GM19467 (cell line): Measurements from ENCODE around the gene IPO9.
"Not testable (repeated sequence)": the region's sequence is repeated elsewhere in the genome, so short reads cannot be mapped to it uniquely, and the experiment has no call there.

Source experiments
- ATAC-seq: cut with Tn5 transposase; IDR thresholded peaks from one replicate; pipeline ENCODE4 v1.9.1; 2021; ENCODE audit warnings: mild to moderate bottlenecking, moderate library complexity; ENCODE audit not compliant: unreplicated experiment

IPO9 gene

DNA sequence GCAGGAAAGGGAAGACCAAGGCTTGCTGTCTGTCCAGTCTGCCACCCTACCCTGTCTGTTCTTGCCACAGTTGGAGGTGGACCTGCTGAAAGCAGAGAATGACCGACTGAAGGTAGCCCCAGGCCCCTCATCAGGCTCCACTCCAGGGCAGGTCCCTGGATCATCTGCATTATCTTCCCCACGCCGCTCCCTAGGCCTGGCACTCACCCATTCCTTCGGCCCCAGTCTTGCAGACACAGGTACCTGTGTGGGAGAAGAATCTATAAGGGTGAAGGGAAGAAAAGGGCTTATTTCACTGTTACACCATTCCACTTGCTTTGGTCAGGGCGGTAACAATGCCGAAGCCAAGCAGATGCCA, 20.3 kb upstream of the IPO9 start:
- no peak for ATAC-seq

DNA sequence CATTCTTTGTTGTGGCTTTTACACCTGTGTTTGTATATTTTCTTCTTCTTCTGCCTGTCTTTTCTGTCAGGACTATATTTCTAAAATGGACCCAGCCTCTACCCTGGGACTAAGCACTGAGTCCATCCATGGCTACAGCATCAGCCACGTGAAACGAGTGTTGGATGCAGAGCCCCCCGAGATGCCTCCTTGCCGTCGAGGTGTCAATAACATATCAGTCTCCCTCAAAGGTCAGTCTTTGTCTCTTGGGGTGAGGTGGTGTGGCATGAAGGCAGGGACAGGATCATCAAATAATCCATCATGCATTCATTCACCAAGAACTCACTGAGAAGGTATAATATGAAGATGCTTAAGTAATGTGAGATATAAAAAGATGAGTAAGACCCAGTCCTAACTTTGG, 19.1 kb upstream of the IPO9 start:
- no peak for ATAC-seq

DNA sequence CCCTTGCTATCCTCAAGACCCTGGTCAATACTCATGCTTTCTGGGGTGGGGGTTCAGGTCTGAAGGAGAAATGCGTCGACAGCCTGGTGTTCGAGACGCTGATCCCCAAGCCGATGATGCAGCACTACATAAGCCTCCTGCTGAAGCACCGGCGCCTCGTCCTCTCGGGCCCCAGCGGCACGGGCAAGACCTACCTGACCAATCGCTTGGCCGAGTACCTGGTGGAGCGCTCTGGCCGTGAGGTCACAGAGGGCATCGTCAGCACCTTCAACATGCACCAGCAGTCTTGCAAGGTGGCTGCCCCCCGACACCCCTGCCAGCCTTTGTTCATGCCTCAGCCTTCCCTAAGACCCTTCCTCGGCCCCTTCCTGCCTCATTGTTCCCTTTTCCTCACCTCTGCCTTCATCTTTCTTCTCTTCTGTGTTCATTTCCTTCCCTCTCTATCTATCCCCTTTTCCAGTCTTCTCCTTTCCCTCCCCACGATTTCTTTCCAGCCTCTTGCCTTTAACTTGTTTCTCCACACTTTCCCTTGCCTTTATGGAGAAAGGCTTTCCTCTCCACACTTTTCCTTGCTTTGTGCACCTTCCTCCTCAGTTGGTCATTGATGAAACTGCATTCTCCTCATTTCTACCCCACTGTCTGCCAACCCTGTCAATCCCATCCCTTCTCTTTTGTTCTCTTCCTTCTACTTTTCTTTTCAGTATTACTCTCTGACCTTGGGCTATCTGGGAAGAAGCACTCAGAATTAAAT, 18.3 kb upstream of the IPO9 start:
- no peak for ATAC-seq

DNA sequence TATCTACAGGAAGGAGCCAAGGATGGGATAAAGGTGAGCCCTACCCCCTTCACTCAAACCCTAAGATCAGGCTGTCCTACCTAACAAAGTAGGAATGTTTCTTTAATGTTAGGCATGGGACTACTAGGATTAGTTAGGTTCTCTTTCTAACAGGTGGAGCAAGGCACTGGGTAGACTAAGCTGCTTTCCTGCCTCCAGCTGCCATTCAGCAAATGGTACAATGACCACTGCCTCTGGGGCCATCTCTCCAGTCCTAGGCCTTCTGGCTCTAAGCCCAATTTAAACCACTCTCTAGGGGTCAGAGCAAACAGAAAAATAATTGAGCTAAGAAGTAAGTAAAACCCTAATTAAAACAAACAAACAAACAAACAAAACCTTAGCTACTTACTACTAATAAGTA, 15.7 kb upstream of the IPO9 start:
- no peak for ATAC-seq

DNA sequence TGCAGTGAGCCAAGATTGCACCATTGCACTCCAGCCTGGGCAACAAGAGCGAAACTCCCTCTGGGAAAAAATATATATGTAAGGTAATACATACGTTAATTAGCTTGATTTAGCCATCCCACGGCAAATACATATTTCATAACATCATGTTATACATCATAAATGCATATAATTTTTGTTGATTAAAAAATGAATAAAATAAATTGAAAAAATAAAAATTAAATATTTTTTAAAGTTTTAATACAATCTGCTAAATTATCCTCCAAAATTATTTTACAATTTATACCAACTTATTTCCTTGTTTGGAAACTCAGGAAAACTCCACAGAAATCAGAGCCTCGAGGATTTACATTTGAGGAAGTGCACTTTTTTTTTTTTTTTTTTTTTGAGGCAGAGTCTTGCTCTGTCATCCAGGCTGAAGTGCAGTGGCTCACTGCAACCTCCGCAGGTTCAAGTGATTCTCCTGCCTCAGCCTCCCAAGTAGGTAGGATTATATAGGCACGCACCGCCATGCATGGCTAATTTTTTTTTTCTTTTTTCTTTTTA, 12.6 kb upstream of the IPO9 start:
- no peak for ATAC-seq

DNA sequence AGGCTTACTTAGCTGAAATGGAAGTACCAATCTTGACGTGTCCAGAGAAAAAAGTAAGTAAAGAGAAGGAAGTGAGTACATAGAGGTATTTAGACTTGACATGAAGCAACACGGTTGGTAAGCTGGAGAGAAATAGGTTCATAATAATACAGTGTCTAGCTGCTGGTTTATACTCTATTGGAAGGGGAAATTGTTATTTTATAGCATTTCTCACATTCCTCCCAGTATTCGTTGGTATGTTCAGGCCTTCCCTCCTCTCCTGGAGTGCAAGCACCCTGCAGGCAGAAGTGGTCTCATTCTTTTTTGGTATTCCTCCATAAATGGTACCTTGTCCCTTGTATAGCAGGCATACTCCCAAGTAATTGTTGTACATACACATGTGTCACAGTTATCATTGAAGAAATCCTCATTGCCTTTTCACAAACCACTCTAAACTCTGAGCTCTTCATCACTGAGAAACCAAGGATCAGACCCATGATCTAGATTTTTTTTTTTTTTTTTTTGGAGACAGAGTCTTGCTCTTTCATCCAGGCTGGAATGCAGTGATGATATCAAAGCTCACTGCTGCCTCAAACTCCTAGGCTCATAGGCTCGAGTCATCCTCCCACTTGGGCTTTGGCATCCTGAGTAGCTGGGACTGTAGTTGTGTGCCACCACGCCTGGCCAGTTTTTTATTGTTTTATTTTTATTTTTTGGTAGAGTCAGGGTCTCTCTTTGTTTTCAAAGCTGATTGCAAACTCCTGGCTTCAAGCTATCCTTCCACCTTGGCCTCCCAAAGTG, 9.8 kb upstream of the IPO9 start:
- ATAC-seq, result no peak

DNA sequence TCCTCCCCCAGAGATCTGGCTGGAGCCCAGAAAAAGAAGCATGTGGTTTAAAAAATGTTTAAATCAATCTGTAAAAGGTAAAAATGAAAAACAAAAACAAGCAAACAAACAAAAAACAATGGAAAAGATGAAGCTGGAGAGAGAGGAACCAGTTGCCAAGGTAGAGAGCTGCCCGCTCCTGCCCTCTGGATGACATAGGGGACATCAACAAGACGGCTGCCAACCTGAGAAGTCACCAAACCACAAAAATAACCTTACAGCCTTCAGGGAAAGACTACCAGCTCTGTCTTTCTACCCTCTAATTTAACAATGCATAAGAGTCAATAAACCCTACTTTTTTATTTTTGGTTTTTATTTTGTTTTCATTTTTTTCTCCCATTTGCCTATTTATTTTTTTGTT, 8.5 kb upstream of the IPO9 start:
- no peak for ATAC-seq

DNA sequence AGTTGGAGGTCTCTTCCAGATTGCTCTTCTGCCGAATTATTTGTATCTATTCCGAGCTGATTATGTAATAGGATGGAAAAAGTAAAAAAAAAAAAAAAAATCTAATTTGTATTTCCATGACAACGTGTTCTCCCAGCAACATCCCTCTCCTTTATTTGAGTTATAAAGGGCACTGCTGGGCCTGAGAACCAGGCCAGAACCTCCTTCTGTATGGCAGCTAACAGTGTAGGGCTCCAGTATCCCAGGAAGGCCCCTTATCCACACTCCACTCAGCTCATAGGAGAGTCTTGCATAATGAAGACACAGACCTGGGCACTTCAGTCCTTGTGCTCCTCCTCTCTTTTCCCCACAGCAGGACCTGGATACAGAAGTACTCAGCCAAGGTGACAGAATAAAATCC, 3.7 kb upstream of the IPO9 start:
- no peak for ATAC-seq

DNA sequence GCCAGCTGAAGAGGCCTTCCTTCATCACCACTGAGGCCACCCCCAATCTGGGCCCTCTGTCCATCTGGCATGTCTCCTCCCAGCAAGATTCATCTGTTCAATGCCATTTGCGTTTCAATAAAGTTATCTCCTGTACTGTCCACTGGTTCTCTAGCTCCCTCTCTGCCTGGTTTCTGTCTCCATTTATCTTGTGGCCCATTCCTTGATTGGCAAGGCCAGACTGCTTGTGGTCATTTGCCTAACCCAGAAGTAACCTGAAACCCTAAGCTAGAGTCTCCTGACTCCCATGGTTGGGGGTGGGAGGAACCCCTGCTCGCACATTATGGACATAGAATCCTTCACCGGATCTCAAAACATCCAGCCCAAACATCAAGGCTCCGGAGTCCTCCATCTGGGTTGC, 2.1 kb upstream of the IPO9 start:
- no peak for ATAC-seq

DNA sequence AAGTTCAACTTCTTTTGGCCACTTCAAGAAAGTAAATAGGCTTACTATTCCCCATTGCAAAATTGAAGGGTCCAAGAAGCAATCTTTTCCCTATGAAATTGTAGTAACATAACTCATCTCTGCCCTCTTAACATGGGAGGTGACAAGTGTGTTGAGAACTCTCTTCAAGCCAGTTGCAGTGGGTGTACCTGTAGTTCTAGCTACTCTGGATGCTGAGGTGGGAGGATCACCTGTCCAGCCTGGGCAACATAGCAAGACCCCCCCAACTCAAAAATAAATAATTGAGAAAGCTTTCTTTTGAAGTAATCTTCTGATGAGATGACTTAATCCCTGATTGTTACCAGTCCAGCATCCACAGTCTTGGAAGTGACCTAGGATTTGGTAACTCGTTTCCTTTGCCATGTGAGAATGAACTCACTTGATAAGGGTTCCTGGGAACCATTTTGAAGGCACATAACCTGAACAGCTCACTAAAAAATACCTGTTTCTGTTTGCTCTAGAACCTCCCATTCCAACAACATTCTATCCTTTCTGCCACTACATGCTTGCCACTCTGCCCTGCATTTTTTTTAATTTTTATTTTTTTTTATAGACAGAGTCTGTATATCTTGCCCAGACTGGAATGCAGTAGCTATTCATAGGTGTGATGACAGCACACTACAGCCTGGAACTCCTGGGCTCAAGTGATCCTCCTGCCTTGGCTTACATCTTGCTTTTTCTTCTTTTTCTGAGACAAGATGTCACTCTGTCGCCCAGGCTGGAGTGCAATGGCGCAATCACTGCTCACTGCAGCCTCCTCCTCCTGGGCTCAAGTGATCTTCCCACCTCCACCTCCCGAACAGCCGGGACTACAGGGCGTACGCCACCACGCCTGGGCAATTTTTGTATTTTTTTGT, 1.4 kb upstream of the IPO9 start:
- no peak for ATAC-seq

DNA sequence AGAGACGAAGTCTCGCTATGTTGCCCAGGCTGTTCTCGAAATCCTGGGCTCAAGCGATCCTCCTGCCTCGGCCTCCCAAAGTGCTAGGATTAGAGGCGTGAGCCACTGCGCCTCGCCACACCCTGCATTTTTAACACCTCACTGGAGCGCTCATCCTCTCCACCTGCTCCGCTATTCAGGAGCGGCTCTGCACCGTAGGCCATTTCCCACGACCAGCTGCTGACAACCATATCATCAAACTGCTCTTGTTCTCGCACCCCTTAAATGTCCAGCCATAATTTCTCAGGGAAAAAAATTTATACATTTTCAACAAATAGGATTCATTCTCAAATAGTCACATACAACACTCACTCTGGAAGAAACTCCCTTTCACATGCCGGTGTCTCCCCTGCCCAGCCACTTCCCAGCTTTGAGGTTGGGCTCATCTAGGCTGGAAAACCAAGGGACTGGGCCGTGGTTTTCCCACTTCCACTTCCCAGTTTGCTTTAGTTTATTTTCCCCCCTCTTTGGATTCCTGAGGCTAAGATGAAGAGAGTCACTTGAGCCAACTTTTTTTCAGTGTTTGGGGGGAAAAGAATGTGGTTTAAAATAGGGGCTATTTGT, 639 bp upstream of the IPO9 start:
- no peak for ATAC-seq

DNA sequence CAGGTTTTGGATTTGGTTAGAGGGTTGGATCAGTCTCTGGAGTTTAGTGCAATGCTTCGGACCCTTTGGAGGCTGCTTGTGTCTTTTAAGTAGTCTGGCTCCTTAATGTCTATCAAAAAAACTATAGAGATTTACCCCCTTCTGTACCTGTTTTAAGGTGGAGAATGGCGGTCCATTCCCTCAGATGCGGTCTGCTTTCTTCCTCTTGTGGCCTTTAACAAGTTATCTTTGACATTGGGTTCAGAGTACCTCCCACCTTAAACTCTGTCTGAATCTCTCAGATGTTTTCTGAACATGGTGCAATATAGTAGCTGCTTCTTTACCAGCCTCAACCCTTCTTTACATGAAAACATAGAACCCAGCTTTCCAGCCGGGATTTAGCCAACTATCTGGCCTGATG, 2.4 kb downstream of the IPO9 start:
- ATAC-seq, result no peak

DNA sequence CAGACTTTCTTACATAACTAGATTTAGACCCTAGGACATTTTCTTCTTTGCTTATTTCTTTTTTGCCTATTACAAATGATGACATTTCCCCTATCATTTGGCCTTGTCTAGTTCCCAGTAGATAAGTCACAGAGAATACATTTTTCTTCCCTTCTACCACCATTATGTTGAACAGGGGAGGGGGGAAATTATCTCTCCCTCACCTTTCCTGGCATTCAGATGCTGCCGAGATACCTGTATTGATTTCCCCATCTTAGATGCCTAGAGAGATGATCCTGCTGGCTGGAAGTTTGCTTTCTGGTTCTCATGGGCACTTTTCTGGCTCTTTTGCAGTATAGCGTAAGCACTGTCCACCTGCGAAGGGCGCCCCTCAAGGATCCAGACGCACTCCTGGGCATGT, 5.7 kb downstream of the IPO9 start:
- ATAC-seq, result no peak

DNA sequence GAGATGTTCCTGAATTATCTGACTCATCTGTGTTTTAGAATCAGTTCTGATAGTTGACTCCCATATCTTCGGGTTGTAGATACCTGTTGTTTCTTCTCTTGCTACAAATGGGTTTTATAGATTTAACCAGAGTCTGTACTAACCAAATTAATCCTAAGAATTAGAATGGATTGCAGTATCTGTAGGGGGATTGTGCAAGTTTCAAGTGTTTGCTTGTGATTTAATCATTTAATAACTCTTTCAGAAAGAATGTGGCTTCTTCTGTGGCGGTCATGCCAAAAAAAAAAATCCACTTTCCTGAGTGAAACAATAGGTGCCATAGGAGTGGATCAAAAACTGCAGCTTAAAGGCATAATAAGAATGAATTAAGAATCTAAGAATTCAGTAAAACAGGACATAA, 9.4 kb downstream of the IPO9 start:
- no peak for ATAC-seq

DNA sequence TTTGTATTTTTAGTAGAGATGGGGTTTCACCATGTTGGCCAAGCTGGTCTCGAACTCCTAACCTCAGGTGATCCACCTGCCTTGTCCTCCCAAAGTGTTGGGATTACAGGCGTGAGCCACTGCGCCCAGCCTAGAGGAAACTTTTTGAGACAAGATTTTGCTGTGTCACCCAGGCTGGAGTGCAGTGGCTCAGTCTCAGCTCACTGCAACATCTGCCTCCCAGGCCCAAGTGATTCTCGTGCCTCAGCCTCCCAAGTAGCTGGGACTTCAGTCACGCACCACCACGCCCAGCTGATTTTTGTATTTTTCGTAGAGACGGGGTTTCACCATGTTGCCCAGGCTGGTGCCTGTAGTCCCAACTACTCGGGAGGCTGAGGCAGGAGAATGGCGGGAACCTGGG, 10.1 kb downstream of the IPO9 start:
- not testable (repeated sequence) for ATAC-seq

DNA sequence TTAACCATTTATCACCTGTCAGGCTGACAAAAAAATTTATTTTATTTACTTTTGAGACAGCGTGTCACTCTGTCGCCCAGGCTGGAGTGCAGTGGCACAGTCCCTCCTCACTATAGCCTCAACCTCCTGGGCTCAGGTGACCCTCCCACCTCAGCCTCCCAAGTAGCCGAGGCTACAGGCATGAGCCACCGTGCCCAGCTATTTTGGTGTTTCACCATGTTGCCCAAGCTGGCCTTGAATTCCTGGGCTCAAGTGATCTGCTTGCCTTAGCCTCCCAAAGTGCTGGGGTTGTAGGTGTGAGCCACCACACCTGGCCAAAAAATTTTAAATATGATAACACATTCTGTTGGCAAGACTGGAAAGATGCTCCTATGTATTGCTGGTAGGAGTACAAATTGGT, 11.1 kb downstream of the IPO9 start:
- no peak for ATAC-seq

DNA sequence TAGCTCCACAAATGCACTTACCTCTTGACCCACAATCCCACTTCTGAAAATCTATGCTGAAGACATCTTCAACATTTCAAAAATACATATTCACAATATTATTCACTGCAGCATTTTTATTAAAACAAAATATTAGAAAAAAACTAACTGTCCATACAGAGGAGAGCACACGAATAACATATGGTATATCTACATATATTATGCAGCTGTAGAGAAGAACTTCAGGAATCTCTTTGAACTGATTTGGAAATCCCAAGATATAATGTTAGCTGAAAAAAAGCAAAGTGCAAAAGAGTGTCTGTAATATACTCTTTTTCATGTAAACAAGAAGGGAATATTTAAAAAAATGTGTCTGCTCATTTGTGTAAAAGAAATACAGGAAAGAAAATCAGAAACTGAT, 11.5 kb downstream of the IPO9 start:
- ATAC-seq, result no peak

DNA sequence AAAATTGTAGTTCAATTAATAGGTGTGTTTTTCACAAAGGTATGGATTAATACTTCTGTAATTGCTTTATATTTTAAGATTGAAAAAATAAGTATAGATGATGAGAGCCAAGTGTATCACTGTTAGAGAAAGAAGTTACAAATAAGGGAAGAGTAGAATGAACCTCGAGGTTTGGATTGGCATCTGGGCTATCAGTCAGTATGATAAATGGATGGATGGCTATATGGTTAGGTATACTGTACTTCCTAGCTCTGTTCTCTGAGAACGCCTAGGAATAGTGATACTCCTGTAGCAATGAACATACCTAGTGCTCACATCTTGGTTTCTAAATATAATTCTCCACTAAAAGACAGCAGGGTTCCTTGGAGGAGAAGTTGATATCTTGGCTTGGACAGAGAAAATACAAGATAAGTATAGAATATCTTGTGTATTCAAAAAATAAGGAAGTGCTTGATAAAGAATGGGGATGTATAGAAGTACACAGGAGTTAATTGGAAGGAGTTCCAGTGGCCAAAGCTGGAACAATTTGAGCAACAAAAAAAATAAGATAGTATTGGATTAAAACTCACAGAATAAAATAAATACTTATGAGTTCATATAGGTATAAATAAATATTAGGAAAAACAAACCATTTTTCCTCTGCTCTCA, 12.4 kb downstream of the IPO9 start:
- no peak for ATAC-seq

DNA sequence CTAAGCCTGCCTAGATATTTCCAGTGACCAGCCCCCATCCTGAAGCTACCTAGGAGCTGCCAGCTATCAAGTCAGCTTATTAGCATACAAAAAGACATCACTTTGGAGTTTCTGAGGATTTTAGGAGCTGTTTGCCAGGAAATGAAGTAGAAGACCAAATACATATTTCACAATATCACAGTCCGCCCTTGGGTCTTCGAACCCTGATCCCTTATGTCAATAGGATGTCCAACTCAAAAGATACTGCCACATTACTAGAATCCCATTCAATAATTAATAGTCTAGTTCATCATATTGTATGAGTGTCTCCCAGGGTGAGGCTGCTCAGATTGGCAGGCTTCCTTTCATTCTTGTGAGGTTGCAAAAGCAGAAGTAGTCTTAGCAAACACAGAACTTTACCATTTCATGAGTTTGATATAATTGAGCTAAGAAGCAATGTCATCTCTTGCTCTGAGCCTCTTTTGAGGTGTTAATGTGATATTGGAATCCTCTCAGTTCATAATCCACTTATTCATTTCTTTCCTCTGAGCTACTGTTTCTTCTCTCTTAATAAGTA, 13.6 kb downstream of the IPO9 start:
- ATAC-seq, result no peak
